Subcutaneous adipose tissue (tissue), 4 donors: ENCODE data around the gene GPHN. TPM values are rescaled to one million over a fixed set of nuclear protein-coding genes. Genes with fewer than 3 reads are reported as not detected.

Experiments
- total RNA-seq, 4 donors: library from RNA; depleted of rRNA; stranded (reverse); fragments of >200 nt; gene quantifications; one replicate each; pipeline ENCODE4 v1.1.0, GENCODE V29; 2016
- TF ChIP-seq, protein P1 (sequence below): fragments of 450-650 bp; IDR thresholded peaks from one replicate; pipeline ENCODE4 v1.5.1; 2016; ENCODE audit warnings: low read depth, mild to moderate bottlenecking, control low read depth, antibody characterized with exemption, moderate library complexity

Gene GPHN
- 10 to 100 TPM; 18.0 to 38.2 (median 20.5) TPM for total RNA-seq

DNA sequence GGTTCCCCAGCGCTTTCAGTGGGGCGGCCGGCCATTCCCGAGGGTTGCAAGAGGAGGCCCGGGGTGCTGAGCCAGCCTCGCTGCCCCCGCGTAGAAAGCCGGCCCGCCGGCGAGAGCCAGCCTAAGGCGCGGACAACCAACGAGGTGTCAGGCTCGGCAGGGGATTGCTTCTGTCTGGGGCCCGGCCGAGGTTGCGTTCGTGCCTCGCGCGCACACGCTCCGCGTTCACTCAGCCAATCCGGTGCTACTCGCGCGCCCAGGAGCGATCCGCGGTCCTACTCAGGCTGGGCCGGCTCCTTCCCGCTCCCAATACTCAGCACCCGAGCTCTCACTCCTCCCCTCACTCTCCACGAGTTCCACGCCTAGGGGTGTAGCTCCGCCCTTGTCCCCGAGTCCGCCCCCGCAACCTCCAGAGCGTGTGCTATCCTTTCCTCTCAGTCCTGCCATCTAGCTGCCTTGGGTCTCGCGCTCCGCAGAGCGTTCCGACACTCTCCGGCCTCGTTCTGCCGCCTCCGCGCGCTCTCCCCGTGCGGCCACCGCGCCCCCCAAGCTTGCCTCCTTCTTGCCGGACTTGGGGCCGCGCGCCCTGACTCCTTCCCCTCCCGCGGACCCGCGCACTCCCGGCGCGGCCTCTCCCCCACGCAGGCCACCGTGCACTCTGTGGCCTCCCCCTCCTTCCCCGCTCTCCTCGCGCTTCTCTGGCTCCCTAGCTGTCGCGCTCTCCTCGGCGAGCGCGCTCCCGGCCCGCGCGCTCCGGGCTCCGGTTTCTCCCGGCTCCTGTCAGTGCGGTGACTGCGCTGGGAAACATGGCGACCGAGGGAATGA lies at the start of gene GPHN:
TSS of gene GPHN (plus strand) at position 426 of the 825 bp plus-strand sequence.
- TF ChIP-seq, protein P1, sequence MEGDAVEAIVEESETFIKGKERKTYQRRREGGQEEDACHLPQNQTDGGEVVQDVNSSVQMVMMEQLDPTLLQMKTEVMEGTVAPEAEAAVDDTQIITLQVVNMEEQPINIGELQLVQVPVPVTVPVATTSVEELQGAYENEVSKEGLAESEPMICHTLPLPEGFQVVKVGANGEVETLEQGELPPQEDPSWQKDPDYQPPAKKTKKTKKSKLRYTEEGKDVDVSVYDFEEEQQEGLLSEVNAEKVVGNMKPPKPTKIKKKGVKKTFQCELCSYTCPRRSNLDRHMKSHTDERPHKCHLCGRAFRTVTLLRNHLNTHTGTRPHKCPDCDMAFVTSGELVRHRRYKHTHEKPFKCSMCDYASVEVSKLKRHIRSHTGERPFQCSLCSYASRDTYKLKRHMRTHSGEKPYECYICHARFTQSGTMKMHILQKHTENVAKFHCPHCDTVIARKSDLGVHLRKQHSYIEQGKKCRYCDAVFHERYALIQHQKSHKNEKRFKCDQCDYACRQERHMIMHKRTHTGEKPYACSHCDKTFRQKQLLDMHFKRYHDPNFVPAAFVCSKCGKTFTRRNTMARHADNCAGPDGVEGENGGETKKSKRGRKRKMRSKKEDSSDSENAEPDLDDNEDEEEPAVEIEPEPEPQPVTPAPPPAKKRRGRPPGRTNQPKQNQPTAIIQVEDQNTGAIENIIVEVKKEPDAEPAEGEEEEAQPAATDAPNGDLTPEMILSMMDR = no peak

DNA sequence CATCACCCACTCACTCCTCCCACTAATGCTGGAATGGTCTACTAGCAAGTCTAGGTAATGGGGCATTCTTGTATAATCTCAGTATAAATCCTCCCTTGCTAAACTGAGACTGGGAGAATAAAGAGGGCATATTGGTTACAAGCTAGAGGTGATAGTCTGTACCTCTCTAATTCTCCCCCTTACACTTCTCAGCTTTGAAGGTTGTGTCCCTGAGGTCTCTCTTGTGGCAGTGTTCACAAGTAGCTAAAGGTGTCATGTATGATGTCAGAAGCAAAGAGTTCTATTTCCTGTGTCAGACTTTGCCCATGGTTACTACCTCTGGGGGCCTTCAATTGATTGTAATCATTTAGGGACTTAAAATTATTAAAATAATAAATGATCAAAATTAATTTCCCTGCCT lies 48.3 kb upstream of the GPHN start:
- TF ChIP-seq, protein P1 = no peak

DNA sequence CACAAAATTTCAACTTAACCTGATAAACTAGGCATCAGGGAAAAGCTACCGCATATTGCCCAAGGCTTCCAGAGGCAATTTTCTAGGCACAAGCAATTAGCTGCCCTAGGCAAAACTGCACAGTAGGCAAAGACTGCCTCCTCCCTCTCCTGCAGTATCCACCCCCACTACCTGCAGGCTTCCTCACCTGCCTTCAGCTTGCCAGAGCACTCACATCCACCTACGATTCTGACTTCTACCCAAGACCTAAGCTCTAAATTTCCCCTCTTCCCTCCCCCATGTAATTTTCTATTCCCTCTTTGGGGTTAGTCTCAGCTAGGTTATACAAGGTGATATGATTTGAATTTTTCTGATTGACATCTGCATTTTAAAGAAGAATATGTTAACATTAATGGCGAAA lies 43.7 kb upstream of the GPHN start:
- TF ChIP-seq, protein P1 = no peak

DNA sequence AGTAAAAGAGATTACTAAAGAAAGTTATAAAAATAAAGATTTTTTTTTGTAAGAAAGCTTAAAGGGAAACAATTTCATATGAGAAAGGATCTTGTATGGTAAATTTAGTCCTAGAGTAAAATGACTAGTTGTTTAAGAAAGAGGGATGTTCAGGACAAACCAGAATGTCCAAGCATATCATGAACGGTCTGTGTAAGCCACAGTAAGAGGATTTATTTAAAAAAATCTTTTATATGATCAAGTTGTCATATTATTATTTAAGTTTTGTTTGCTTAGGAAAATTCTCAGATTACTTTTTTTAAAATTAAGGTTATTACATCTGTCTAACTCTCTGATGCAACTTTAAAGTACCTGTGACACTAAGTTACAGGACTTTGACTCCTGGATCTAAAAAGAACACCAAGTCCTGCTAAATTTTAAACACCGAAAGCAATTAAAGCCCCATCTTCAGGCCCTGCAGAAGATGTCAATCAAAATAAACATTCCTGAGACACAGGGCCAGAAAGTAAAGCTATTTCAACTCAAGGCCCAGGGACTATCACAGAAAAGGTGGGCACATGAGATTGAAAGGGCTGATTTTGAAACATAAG lies 39.1 kb upstream of the GPHN start:
- TF ChIP-seq, protein P1 = no peak

DNA sequence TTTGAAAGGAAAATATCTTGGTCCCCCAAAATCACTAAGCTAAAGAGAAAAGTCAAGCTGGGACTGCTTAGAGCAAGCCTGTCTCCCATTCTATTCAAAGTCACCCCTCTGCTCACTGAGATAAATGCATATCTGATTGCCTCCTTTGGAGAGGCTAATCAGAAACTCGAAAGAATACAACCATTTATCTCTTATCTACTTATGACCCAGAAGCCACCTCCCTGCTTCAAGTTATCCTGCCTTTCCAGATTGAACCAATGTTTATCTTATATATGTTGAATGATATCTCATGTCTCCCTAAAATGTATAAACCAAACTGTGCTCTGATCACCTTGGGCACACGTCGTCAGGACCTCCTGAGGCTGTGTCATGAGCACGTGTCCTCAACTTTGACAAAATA lies 36.4 kb upstream of the GPHN start:
- TF ChIP-seq, protein P1 = no peak

DNA sequence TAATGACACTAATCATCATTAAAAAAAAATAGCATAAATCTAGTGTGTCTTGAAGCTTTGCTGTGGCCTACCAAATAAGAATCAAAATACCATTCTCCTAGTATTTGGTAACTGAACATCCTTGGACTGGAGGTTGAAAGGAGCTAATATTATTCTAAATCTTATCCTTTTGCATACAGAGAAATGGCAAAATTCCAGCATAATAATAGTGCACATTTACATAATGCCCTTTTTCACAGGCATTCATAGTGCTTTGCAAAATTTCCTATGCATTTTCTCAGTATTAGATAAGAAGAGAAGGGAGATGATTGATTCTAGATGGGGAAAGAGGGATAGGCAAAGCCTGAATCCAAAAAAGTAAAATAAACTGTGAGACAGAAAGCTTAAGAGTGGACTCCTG lies 35.7 kb upstream of the GPHN start:
- TF ChIP-seq, protein P1 = no peak

DNA sequence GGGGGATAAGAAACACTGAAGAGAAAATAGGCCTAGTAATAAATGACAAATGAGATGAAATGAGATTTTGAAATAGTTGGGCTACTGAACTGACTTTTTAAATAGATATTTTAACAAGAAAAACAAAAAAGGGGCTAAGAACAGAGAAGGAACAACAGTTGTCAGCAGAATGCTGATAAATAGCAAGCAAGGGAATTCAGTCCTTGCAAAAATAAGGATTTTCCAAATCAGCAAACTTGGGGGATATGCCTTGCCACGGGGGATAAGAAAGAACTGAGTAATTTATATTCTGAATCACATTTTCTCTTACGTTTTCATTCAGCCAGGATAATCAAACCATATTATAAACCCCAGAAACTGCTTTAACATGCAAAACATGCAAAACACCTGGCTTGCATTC lies 34.7 kb upstream of the GPHN start:
- TF ChIP-seq, protein P1 = no peak
